NOMO-1 (cell line): Measurements from ENCODE around the gene RNASET2.
"Not testable (repeated sequence)": the region's sequence is repeated elsewhere in the genome, so short reads cannot be mapped to it uniquely, and the experiment has no call there.

Experiments
- DNase-seq, 2 experiments: peaks; one replicate each; lab custom pipeline; 2025; ENCODE audit not compliant: unreplicated experiment in 2 of 2; lab: John Stamatoyannopoulos, UW

The RNASET2 gene

GRCh38 chr6:166949528-166950442 lies 6.6 kb downstream of the RNASET2 start:
- no peak for DNase-seq

DNA sequence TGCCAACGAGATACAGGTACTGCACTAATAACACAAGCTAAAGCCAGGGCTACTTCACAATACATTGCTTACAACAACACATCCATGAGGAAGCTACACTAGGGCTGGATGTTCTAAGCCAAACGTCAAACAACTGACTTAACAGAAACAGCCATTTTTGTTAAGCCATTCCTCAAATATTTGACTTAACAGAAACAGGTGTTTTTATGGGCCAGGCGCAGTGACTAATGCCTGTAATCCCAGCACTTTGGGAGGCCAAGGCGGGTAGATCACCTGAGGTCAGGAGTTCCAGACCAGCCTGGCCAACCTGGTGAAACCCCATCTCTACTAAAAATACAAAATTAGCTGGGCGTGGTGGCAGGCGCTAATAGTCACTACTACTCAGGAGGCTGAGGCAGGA lies 7.6 kb downstream of the RNASET2 start:
- not testable (repeated sequence) for DNase-seq

GRCh38 chr6:166947251-166947650 lies 9.1 kb downstream of the RNASET2 start:
- no peak for DNase-seq

DNA sequence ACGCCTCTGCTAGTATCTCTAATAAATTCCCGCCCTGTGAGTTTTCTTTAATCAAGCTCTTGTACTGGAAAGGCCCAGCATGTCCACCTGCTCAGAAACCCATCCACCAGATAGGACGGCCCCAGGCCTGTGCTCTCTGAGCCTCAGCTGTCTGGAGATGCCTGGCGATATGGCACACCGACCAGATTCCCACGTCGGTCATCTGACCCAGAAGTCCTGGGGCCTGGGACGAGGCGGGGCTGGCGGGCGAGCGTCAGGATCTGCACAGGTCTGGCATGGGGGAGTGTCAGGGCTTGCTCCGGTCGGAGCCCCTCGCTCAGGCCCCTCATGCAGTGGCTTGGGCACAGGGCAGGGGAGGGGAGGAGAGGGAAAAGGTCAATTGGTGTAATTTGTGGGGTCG lies 10.2 kb downstream of the RNASET2 start:
- no peak for DNase-seq

DNA sequence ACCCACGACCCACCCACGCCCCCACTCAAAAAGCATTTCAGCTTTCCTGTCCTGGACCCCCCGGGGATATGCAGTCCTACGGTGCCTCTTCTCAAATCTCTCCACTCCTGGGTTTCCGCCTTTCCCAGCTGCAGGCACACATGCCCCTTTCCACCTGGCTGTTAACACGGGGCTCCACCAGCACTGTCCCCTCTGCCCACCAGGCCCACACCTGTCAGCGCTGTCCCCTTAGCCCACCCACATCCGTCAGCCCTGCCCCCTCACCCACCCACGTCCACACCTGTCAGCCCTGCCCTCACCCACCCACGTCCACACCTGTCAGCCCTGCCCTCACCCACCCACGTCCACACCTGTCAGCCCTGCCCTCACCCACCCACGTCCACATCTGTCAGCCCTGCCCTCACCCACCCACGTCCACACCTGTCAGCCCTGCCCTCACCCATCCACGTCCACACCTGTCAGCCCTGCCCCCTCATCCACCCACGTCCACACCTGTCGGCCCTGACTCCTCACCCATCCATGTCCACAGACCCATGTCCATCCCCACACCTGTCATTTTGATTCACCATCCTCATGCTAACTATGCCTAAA lies 11.6 kb downstream of the RNASET2 start:
- DNase-seq, result no peak

DNA sequence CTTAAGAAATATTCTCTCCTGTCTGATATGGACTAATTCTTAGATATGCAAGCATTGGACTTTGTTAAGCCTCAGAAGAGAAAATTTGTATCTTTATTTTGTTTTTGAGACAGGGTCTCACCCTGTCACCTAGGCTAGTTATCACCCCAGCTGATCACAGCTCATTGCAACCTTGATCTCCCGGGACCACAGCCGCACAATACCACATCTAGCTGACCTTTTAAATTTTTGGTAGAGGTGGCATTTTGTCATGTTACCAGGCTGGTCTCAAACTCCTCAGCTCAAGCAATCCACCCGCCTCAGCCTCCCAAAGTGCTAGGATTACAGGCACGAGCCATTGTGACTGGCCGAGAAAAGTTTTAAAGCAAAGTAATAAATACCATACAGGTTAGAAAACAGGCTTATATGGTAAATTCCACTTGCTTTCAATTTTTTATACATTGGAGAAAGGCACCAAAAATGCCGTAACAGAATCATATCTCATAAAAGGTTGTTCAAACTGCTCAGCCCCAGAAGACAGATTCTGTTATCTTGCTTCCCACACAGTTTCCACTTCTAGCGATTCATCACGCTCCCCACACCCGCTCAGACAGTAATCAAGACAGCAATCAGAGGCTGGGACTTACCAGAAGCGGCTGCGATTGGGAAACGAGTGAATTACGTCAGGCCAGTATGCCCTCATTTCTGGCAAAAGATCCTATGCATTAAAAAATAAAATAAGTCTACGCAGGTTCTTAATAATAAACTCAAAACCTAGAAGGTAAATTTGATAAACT lies 13.8 kb downstream of the RNASET2 start:
- no peak for DNase-seq

GRCh38 chr6:166940643-166941068 lies 15.7 kb downstream of the RNASET2 start:
- DNase-seq, result no peak

DNA sequence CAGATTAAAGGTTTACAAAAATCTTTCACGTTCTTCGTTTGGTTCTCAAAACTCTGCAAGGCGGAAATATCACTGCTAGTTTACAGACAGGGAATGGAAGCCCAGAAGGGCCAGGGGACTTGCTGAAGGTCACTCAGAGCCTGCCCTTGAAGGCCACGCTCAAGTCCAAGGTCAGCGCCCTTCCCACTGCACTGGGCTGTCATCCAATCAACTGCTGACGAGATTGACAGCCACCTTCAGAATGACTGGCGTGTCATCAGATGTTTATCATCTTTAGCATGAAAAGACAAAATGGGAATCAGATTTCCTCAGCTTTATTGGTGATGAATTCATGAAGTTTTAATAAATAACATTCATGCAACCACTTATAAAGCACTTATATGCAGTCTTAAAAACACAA lies 16.5 kb downstream of the RNASET2 start:
- no peak for DNase-seq

GRCh38 chr6:166939345-166939744 lies 17.0 kb downstream of the RNASET2 start:
- DNase-seq, result no peak

DNA sequence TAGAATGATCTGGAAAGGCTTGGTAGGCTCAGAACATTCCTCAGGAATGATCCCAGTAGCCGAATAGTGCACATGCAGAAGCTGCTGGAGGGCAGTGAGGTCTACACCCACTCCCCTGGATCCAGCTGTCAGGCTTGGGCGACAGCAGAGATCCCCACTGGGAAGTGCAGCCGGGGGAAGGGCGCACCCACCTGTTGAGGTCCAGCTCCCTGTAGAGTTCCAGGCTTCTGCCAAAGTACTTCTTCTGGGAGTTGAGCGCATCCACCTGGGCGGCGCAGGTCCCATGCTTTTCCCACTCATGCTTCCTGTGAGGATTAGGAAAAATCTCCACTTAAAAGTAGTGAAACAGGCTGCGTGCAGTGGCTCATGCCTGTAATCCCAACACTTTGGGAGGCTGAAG lies 17.6 kb downstream of the RNASET2 start:
- DNase-seq, result no peak

DNA sequence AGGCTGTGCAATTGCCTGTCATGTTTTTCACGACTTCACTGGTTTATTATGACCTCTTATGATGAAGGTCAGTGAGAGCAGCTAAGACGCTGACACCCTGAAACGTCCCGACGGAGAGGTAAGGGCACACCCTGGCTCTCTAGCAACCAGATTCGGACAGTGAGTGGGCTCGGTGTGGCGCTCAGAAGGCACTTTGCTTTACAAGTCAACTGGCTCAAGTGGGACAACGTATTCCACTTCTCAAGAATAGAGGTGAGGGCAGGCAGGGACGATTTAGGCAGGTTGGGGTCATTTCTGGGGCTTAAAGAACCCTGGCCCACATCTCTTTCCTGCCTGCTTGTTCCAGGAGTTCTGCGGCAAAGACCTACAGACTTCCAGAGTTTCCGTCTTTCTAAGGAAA lies 18.2 kb downstream of the RNASET2 start:
- DNase-seq, result no peak

DNA sequence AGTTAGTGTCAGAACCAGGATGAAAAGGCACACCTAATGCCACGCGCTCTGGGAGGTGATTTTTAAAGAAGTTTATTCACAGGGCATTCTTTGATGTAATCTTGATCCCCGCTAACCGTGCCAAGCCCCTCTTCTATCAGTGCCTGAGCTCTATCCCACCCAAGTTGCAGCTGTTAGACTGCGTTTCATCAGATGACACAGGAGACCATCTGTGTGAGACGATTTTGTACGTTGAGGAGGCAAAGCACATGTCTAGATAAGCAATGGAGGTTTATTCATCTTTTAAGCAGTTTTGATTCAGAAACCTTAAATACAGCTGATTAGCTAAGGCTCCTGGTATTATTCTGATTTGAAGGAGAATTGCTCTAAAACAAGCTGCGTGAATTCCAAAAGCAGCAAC lies 18.6 kb downstream of the RNASET2 start:
- no peak for DNase-seq

DNA sequence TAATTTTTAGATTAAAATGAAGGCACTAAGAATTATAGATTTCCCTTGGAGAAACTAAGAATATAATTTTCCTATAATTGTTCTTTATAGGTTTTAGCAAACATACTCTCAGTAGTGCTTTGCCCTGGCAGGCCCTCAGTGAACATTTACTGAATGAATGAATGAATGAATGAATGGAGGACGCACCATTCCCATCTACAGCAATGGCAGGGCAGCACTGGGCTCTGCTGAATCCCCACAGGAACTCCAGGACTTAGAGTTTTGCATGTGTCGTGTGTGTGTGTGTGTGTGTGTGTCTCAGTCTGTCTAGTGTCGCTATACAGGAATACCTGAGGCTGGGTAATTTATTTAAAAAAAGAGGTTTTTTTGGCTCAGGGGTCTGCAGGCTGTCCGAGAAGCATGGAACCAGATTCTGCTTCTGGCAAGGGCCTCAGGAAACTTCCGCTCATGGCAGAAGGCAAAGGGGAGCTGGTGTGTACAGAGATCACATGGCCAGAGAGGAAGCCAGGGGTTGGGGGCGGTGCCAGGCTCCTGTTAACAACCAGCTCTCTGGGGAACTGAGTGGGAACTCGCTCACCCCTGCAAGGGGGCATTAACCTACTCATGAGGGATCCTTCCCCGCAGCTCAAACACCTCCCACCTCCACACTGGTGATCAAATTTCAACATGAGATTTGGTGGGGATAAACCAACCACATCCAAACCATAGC lies 20.1 kb downstream of the RNASET2 start:
- no peak for DNase-seq

DNA sequence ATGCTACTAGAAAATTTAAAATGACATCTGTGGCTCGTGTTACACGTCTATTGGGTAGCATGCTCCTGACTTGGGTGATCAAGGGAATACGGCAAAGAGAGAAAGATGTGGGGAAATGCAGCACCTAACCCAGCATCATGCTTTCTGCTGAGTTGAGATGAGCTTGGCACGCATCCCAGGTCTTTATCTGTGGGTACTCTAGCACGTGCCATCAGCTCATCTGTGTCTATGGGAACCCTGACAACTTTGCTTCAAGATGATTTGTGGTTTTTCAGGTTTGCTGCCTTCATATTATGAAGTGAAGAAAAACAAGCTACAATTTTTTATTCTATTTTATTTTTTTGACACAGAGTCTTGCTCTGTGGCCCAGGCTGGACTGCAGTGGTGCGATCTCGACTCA lies 21.0 kb downstream of the RNASET2 start:
- DNase-seq, result no peak

GRCh38 chr6:166934174-166934573 lies 22.2 kb downstream of the RNASET2 start:
- no peak for DNase-seq

DNA sequence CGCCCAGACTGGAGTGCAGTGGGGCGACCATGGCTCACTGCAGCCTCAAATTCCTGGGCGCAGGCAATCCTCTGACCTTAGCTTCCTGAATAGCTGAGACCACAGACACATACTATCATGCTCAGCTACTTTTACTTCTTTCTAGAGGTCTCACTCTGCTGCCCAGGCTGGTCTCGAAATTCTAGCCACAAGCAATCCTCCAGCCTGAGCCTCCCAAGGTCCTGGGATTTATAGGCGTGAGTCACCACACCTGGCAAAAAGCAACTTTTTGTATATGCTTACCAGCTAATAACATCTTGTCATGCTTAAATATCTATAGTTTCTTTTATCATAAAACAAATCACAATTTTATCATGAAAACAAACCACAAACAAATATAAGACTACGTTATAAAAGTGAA lies 23.0 kb downstream of the RNASET2 start:
- no peak for DNase-seq

DNA sequence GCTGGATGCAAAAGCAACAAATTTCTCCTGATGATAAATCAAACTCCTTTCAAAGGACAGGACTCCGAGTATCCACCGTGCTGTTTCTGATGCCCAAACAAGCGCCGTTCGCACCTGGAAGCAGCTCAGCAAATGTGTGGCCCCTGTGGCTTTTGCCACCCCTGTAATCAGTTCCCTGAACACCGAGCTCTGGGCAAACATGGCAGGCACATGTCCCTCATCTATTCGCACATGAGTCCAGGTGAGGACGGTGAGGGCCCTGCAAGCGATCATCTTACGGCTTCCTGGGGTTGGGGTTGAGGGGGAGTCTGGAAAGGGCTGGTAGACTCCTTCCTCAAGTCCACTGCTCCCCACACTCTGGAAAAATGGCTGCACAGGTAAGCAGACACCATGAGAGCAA lies 23.7 kb downstream of the RNASET2 start:
- no peak for DNase-seq

DNA sequence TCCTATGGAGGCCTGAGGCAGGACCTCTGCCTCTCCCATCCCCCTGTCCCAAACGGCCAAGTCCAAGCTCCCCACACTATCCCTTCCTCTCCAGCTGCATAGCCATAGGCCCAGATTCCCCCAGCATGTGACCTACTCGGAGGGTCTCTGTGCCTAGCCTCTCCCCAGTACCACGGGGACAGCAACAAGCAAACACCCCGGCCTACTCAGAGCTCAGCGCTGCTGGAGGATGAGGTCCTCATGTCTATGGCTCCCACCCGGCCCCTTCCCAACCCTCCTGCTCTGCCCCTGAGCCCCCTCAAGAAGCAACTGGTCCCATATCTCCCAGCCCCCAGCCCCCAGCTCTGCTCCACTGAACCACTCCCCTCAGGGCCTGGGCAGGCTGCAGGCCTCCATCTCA lies 24.2 kb downstream of the RNASET2 start:
- DNase-seq, result no peak

- no peak for DNase-seq
Measured at GRCh38 chr6:166931426-166931970, 24.9 kb downstream of the RNASET2 start.

GRCh38 chr6:166930354-166930891 lies 25.9 kb downstream of the RNASET2 start:
- no peak for DNase-seq
